NCI-H187 treated with DMSO at 0.1 percent for 48 hours (cell line): Measurements from ENCODE around the gene LINC01488.

ENCODE experiments used
- DNase-seq: peaks from one replicate; lab custom pipeline; 2025; lab: John Stamatoyannopoulos, UW

Gene LINC01488

DNA sequence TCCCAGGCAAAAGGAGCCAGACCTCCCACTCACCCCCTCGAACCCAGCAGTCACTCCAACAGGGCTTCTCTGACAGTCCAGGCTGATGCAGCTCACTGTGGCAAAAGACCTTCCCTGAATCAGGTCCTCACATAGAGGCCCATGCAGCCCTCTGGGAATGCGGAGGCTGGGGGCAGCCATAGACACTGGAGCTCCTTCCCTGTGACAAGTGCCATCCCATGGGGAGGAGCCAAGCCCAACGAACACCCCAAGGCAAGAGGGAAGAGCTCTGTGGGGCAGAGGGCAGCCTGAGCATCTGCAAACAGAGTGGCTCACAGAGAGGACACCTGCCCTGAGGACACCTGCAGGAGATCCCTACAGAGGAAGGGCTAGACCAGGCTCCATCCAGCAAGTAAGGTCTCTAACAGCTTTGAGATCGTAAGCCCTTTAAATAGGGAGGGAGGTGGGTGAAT is at the start of gene LINC01488:
Gene LINC01488 (plus strand): TSS at position 271 of the 452 bp plus-strand sequence.
- no peak for DNase-seq

- DNase-seq = no peak
Measured at GRCh38 chr11:69431893-69432738, 49.3 kb upstream of the LINC01488 start.

GRCh38 chr11:69433741-69434140 is 47.7 kb upstream of the LINC01488 start:
- no peak for DNase-seq

- DNase-seq = no peak
Measured at GRCh38 chr11:69434471-69434931, 47.0 kb upstream of the LINC01488 start.

- DNase-seq = no peak
Measured at GRCh38 chr11:69435161-69435986, 46.1 kb upstream of the LINC01488 start.

- DNase-seq = no peak
Measured at GRCh38 chr11:69436041-69436982, 45.2 kb upstream of the LINC01488 start.

DNA sequence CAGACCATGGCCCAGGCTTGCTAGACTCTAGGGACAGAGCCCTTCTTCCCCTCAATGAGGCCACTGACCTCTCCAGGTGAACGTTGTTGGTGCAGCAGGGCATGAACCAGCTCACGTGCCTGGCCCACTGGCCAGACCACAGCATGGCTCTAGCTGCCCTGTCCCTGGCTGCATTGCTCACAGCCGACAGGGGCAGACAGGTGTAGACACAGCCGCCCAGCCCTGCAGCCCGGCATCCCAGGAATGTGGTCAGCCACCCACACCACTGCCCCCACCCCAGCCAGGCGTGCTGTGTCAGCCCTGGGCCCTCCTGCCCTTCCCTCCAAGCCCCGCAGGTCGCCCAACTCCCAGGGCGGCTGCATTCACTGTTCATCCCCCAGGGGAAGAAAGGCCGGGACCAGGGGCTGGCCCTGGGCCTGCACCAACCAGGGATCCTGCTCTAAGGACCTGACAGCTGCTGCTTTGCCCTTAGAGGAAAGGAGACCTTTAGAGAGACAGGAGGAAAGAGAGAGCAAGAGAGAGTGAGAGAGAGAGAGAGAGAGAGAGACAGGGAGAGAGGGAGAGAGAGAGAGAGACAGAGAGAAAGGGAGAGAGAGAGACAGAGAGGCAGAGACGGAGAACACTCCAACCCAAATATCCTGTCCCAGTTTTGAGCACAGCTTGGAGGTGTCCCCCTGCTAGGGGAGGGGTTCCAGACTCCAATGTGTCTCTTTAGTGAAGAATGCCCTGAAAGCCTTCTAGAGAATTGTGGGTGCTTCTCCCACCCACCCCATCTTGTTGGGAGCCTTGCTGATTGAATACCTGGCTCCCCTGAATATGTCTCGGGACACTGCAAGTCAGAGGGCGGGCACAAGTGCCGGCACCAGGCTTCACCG is 44.2 kb upstream of the LINC01488 start:
- DNase-seq = no peak

- no peak for DNase-seq
Measured at GRCh38 chr11:69437876-69438205, 43.6 kb upstream of the LINC01488 start.

- no peak for DNase-seq
Measured at GRCh38 chr11:69438286-69438920, 43.1 kb upstream of the LINC01488 start.

DNA sequence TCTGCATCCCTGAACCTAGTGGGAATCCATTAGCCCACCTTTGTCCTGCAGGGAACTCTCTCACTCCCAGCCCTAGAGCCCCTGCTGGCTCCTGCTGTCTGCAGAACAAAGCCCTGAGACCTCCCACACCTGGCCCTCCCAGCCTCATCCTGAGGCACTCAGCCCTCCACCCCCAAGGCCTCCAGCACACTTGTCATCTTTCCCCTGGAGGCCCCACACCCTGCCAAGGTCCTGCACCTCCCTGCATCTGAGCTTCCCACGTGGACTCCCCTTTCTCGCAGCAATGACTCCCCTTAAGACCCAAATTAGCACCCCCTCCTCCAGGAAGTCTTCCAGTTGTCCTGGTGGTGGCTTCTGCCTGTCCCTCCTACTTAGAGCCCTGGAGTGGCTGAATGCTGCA is 42.3 kb upstream of the LINC01488 start:
- DNase-seq = no peak

DNA sequence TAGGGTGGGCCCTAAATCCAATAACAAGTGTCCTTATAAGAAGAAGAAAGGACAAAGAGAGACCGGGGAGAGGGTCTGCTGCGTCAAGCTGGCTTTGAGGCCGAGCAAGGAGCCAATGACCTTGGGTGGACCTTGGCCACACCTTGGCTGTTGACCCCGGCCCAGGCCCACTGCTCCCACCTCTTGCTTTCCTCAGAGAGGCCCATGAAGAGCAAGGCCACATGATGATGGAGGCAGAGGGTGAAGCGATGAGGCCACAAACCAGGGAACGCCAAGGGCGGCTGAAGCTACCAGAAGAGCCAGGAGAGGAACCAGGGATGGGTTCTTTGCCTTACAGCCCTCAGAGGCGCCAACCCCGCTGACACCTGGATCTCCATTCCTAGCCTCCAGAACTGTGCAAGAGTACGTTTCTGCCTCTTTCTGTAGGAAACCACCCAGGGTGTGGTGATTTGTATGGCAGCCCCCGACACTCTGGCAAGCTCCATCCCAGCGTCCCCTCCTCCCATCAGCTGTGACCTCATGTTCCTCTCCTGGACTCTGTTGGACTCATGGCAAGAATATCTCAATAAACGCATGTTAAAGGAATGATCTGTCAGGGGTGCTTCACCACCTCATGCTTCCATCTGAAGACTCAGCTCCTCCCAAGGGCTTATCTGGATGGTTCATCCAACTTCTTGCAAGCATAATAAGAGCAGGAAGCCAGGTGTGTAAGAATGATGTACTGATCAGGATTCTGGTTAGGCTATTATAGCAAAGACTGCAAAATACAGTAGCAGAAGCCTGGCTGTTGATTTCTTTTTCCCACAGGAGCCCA is 41.6 kb upstream of the LINC01488 start:
- DNase-seq = no peak

GRCh38 chr11:69440876-69441275 is 40.6 kb upstream of the LINC01488 start:
- no peak for DNase-seq

DNA sequence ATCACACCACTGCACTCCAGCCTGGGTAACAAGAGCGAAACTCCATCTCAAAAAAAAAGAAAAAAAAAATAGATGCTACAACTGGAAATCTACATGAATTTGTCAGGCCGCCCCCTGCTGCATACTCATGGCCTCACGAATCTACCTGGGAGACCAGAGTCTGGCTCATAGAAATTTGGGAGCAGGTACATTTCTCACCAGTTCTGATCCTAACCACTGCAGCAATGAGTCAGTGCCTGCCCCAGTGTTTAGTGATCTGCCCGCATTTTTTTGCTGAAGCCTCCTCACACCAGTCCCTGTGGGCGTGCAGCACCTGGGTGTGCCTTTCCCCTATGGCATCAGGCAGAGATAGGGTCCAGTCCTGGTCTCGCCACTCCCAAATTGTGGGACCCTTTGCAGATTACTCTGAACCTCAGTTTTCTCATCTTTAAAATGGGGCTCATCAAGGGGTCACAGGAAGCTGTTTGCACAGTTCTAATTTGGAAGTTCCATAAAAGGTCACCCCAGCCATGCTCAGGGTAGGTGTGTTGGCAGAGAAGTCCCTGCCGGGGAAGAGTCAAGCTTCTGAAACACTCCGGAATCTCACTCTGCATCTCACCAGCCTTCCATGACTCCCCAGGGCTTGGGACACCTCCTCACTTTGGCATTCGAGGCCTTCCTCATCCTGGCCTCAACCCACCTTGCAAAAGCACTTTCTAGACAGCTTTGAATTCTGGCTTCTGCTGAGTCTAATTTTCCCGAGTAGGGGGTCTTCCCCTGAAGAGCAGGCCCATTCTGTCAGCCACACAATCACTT is 39.3 kb upstream of the LINC01488 start:
- DNase-seq = no peak

DNA sequence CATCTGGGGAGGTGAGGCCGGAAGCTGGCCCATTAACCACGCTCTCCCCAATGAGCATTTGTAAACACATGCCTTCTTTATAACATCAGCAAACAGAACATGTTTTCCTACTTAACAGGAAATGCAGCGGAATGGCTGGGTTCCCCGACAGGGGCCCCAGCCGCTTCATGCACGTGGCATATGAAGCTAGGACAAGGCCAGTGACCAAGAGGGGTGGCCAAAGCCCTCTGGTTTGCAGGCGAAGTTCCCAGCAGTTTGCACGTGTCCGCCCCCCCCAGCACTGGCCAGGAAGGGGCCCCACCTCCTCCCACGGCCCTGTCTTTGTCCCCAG is 38.7 kb upstream of the LINC01488 start:
- no peak for DNase-seq

- no peak for DNase-seq
Measured at GRCh38 chr11:69443138-69443967, 38.1 kb upstream of the LINC01488 start.

- DNase-seq = no peak
Measured at GRCh38 chr11:69443968-69444364, 37.5 kb upstream of the LINC01488 start.

DNA sequence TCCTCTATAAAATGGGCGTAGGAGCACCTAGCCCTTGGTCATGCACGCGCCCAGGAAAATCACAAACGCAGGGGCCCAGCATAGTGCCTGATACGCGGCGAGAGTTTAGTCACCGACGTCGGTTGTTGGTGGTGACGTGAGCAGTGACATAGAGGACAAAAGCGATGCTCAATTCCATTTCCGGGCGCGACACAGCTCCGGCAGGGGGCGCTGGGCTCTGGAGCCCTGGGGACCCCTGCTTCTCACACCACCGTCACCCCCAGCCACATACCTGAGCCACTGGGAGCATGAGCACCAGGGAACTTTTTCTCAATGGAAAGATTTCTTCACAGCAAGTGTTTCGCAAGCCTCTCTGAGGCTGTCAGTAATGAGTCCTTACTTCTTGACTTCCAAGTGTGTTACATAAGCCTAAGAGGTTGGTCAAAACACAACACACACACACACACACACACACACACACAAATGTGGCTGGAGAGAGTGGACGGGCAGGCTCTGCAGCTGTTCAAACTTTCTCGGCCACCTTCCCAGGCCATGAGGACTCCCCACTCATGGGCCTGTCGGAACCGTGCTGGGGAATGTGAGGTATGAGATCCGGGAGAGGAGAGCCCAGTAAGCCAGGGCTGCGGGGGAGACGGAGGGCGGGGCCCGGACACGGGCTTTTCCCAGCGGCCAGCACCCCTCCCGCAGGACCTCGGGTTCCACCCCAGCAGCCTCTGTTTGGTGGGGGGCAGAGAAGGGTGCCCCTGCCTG is 36.9 kb upstream of the LINC01488 start:
- DNase-seq = no peak
